GM12865 (cell line): ENCODE data around the gene KCNJ12.

Experiments
- DNase-seq: peaks from one replicate; pipeline ENCODE4 v3.0.0; 2010; ENCODE audit warnings: low read depth
- H3K4me3 ChIP-seq: 2 replicates; pipeline ENCODE4 v1.5.1; 2011; ENCODE audit warnings: mild to moderate bottlenecking, low read depth, low read length, control low read depth
- CTCF ChIP-seq: IDR thresholded peaks from 2 replicates; pipeline ENCODE4 v1.5.1; 2011; ENCODE audit warnings: low read length, control low read depth, low read depth, inconsistent platforms; ENCODE audit not compliant: insufficient read depth; ENCODE audit errors: missing control alignments

The KCNJ12 gene

GRCh38 chr17:21459536-21459935 lies 83.4 kb downstream of the KCNJ12 start:
- H3K4me3 ChIP-seq: no peak overlapping the region
- no peak for DNase-seq
- no peak for TF ChIP-seq CTCF

GRCh38 chr17:21460358-21460757 lies 84.2 kb downstream of the KCNJ12 start:
- no peak overlapping the region for H3K4me3 ChIP-seq
- no peak for DNase-seq
- TF ChIP-seq CTCF: no peak

GRCh38 chr17:21462237-21462636 lies 86.1 kb downstream of the KCNJ12 start:
- DNase-seq: no peak
- no peak overlapping the region for H3K4me3 ChIP-seq
- no peak for TF ChIP-seq CTCF

- no peak overlapping the region for H3K4me3 ChIP-seq
- TF ChIP-seq CTCF: no peak
- no peak for DNase-seq
Observed at GRCh38 chr17:21463204-21463661, 87.1 kb downstream of the KCNJ12 start.

- TF ChIP-seq CTCF: no peak
- H3K4me3 ChIP-seq: no peak overlapping the region
- no peak for DNase-seq
Observed at GRCh38 chr17:21463779-21464407, 87.7 kb downstream of the KCNJ12 start.

- no peak for TF ChIP-seq CTCF
- no peak overlapping the region for H3K4me3 ChIP-seq
- DNase-seq: no peak
Observed at GRCh38 chr17:21464611-21465021, 88.5 kb downstream of the KCNJ12 start.

GRCh38 chr17:21466550-21466949 lies 90.4 kb downstream of the KCNJ12 start:
- DNase-seq: no peak
- no peak overlapping the region for H3K4me3 ChIP-seq
- TF ChIP-seq CTCF: no peak
